OCI-LY3 (cell line): ENCODE data around the gene ARL17A.
"Not testable (repeated sequence)": the region's sequence is repeated elsewhere in the genome, so short reads cannot be mapped to it uniquely, and the experiment has no call there.

ENCODE experiments used
- EZH2phosphoT487 ChIP-seq: fragments of 200-600 bp; shearing (Covaris generic); IDR thresholded peaks from 2 replicates; pipeline ENCODE4 v1.6.1; 2018; ENCODE audit warnings: antibody characterized with exemption, mixed run types, low read depth
- TF ChIP-seq, protein P1 (sequence below): fragments of 200-600, 300-600 bp; sonication (generic); IDR thresholded peaks from 2 replicates; pipeline ENCODE4 v1.5.1; 2014; ENCODE audit warnings: antibody characterized with exemption, low read length, low read depth

DNA sequence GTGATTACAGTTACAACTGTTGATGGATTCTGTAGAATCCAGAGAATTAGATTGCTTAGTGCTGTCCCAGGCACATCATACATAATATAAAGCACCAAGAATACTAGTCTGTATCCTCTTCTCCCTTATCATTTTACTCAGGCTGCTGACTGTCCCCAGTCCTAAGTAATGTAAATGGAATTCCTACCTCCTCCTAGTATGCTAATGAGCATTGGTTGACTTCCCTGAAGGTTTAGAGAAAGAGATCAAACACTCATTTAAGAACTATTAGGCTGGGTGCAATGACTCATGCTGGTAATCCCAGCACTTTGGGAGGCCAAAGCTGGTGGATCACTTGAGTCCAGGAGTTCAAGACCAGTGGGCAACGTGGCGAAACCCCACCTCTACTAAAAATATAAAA is 48.0 kb upstream of the ARL17A start:
- TF ChIP-seq, protein P1, sequence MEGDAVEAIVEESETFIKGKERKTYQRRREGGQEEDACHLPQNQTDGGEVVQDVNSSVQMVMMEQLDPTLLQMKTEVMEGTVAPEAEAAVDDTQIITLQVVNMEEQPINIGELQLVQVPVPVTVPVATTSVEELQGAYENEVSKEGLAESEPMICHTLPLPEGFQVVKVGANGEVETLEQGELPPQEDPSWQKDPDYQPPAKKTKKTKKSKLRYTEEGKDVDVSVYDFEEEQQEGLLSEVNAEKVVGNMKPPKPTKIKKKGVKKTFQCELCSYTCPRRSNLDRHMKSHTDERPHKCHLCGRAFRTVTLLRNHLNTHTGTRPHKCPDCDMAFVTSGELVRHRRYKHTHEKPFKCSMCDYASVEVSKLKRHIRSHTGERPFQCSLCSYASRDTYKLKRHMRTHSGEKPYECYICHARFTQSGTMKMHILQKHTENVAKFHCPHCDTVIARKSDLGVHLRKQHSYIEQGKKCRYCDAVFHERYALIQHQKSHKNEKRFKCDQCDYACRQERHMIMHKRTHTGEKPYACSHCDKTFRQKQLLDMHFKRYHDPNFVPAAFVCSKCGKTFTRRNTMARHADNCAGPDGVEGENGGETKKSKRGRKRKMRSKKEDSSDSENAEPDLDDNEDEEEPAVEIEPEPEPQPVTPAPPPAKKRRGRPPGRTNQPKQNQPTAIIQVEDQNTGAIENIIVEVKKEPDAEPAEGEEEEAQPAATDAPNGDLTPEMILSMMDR: not testable (repeated sequence)
- TF ChIP-seq EZH2phosphoT487: not testable (repeated sequence)
